Cerebellar nuclear complex (tissue), 1 donor: Measurements from ENCODE around the gene FCHSD2.
"Not testable (repeated sequence)": the region's sequence is repeated elsewhere in the genome, so short reads cannot be mapped to it uniquely, and the experiment has no call there.

ENCODE experiments used
- DNase-seq, 2 experiments: peaks; one replicate each; lab custom pipeline; 2025; lab: John Stamatoyannopoulos, UW

The FCHSD2 gene

DNA sequence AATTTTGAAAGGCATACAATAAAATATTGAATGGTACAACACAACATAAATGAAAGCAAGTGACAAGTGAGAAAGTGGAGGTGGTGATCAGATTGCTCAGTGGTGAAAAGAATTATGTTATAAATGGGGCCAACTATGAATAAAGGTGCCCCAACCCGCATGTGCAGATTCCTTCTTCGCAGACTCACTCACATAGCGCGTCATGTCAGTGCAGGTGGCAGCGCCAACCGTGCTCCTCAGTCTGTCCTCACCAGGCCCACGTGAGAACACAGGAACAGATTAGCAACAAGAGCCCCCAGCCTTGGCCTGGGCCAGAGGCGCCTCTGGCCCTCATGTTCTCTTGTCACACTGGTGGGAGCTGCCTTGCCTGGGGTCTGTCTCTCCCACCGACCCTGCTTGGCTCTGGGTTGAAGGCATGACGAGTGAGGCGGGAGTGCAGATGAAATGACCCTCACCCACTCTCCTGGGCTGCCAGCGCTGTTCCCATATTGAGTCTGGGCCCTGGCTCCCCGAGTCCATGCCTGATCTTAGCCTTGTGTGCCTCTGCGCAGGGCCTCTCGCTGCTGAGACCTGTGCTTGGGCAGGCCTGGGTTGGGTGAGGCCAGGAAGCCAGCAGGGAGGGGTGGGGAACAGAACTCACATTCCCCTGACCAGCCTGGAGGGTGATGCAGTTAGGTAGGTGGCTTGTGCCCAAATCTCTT lies 321.5 kb downstream of the FCHSD2 start:
- no peak for DNase-seq

DNA sequence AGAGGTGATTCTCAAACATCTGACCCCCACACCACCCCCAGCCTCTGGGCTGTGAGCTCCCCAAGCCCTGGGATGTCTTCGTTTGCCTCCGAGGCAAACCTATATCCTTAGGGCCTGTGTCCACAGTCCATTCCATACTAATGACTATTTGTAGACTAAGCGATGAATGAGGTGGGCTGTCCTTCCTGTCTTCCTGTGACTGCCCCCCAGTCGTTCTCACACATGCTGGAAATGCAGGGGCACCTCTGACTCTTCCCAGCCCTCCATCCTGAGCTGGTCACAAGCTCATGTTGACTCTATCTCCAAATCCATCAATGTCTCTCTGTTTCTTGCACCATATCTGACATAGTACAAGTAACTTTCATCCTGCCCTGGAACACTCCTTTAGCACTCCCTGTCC lies 323.1 kb downstream of the FCHSD2 start:
- no peak for DNase-seq

DNA sequence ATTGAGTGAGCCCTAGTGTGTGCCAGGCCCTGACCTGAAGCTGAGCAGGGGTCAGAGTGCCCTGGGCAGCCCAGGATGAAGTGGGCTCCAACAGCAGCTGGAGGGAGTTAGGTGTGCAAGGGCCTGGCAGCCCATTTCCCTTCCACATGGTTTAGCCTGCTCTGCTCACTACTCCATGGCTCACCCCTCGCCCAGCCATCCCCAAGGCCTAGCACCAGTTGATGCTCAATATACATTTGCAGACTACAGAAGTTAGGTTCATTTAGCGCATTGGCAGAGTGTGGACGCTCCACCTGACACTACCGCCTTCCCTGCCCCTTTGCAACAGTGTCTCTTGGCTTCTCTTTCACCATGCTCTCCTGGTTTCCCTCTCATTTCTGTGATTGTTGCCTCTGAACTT lies 324.2 kb downstream of the FCHSD2 start:
- DNase-seq: no peak

DNA sequence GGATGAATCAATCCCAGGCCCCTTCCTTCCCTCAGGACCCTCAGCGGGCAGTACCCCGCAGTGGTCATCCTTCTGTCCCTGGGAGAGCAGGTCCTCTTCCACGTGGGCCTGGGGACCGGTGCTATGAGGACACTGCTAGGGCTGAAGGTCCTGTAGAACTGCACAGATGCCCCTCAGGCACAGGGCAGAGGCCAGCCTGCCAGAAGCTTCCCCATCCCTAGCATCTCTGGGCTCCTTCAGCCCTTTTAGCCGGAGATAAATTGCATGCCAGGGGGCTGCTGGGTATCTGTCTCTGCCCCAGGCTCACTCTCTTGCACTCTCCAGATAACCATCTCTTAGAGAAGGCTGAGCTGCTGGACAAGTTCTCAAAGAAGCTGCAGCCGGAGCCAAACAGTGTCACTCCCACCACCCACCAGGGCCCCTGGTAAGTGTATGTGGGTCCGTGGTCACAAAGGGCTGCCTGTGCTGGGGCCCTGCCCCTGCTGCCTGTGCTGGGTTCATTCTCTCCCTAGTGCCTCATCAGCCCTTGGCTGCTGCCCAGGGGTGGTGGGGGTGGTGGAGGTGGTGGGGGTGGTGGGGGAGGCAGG lies 325.6 kb downstream of the FCHSD2 start:
- no peak for DNase-seq

DNA sequence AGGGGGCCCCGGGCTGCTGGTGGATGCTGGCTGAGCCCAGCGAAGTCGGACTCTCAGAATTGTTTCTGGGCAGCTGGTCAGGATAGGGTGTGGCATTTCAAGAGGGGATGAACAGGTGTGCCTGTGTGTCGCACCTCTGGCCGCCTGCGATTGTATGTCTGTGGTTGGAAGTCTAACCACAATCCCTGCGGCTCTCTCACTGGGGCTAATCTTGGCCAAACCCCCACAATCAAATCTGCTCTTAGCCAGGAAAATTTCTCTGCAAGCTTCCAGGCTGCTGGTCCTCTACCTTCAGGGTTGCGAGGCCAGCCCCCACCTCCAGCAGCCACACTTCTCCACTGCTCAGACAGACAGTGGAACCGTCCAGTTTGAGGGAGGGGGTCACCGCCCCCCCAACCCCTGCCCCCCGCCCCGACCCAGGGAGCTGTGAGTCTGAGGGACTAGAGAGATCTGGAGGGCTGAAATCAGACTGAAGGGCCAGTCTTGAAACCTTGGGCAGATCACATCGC lies 327.0 kb downstream of the FCHSD2 start:
- DNase-seq: no peak

DNA sequence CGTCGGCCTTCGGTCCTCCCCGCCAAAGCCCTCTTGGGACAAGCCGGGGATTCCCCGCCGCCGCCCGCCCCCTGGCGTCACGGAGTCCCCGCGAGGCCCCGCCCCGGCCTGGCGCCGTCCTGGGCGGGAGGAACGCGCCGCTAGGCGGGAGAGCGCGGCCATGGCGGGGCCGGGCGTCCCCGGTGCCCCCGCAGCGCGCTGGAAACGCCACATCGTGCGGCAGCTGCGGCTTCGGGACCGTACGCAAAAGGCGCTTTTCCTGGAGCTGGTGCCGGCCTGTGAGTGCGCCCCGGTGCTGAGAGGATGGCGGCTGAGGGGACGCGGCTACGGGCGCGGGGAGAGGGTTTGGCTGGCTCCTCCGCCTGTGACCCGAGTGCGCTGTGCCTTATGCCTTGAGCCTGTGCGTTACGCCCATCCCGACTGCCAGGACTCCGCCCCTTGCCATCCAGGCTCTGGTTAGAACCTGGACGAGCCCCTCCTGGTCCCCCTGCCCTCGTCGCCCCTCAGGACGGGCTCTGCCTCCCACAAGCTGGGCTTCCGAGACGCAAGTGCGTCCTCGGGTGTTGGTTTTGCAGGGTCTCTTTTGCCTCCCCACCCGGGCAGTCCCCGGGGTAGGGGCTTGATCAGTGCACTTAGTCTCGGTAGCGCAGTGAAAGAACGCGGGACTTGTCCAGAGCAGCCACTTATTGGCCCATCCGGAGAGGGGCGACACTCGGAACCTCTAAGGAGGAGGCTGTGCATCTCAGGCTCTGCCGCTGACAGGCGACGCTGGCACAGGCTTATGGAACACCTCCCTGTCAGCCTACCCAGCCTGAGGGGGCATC lies 327.6 kb downstream of the FCHSD2 start, which contains the start of gene ATG16L2:
Gene ATG16L2 (plus strand): TSS at position 126 of the 824 bp plus-strand sequence. CDS start 35 bp downstream, at position 161.
- DNase-seq: peak in 1 of 2 experiments; percentile 50

DNA sequence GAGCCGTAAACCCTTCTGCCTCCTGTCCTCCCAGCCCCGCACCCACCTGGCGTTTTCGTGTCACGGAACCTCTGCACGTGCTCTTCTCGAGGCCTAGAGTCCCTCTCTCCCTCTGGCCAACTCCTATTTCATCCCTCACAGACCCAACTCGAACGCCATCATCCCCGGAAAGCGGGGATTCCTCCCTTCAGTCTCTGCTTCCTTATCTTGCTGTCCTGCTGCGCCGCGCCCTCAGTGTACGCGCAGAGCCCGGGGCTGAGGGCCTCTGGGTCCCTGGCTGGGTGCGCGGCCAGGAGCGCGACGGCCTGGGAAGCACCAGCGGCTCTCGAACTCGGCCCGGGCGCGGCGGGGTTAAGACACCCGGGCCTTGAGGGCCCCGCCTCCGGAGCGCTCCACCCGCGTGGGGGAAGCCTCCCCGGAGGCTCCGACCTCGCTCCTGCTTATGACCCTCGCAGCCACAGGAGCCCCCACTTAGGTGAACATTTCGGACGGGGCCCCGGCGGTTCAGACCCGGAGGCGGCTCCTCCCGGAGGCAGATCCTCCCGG lies 328.3 kb downstream of the FCHSD2 start:
- no peak for DNase-seq

DNA sequence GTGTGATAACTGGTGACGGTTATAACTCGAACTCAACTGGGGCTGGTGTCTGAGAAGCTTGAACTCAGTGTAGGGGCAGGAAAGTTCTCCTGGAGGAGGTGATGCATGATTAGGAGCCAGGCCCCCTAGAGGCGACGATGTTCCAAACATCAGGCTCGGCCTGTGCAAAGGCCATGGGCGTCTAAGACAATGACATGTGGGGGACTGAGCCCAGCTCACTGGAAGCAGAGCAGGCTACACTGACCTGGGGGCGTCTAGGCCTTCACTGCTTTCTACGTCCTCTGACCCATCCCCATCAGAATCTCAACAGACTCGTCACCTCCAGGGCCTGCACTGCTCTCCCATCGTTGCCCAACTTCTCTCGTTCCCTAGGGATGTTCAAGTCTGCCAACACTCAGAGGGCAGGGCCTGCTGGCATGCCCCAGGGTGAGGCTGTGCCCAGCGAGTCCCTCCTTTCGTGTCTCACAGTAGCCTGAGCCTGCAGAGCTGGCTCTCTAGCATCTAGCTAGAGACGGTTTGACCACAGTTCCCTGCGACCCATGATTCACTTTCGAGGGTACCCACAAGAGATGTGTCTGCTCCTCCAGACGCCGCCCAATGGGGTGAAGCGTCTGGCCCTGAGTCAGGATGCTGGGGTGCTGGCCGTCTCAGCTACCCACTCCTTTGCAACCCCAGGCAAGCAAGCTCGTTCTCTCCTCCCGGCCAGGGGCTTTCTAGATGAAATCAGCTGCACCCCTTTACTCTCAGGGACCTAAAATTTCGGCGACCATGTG lies 329.0 kb downstream of the FCHSD2 start:
- DNase-seq: no peak

DNA sequence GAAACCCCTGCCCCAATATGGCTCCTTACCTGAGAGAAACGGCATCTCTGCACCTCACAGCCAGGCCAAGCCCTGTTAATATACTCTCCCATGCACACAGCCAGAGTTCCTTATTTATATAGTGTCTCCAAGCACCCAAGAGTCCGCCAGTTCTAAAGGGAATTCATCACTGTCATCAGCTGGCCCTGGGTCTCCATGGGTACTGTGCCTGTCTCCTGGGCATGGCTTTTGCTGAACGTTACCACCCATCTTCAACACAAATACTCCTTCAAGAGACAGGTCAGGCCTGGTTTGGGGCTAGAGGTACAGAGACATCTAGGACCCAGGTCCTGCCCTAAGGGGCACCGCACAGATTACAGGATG lies 329.5 kb downstream of the FCHSD2 start:
- no peak for DNase-seq

DNA sequence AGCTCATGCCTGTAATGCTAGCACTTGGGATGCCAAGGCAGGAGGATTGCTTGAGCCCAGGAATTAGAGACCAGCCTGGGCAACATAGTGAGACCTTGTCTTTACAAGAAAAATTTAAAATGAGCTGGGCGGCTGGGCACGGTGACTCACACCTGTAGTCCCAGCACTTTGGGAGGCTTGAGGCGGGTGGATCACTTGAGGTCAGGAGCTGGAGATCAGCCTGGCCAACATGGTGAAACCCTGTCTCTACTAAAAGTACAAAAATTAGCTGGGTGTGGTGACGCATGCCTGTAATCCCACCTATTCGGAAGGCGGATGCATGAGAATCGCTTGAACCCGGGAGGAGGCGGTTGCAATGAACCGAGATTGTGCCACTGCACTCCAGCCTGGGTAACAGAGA lies 330.4 kb downstream of the FCHSD2 start:
- DNase-seq: not testable (repeated sequence)

DNA sequence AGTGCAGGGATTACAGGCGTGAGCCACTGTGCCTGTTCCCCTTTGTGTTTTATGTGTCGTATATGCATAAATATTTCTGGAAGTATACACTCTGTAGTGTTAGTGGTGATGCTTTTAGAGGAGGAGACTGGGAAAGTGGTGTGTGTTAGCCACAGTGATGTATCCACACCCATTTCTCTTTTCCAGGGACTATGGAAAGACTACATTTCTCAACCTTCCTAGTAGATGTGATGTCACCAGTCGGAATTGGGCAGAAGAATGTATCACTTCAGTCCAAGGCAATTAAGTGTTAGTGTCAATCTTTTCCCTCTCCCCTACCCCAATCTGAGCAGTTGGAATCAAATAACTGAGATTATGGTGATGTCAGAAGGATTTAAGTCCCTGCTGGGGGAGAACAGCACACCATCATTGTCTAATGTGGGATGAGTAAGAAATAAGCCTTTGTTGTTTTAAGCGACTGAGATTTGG lies 333.8 kb downstream of the FCHSD2 start:
- DNase-seq: no peak

DNA sequence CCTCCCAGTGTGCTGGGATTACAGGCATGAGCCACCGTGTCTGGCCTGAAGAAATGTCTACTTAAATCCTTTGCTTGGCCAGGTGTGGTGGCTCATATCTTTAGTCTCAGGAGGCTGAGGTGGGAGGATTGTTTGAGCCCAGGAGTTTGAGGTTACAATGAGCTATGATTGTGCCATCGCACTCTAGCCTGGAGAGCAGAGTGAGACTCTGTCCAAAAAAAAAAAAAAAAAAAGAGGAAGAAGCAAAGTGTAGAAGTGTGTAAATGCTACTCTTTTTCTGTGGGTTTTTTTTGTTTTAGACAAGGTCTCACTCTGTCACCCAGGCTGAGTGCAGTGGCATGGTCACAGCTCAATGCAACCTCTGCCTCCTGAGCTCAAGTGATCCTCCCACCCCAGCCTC lies 334.3 kb downstream of the FCHSD2 start:
- no peak for DNase-seq

DNA sequence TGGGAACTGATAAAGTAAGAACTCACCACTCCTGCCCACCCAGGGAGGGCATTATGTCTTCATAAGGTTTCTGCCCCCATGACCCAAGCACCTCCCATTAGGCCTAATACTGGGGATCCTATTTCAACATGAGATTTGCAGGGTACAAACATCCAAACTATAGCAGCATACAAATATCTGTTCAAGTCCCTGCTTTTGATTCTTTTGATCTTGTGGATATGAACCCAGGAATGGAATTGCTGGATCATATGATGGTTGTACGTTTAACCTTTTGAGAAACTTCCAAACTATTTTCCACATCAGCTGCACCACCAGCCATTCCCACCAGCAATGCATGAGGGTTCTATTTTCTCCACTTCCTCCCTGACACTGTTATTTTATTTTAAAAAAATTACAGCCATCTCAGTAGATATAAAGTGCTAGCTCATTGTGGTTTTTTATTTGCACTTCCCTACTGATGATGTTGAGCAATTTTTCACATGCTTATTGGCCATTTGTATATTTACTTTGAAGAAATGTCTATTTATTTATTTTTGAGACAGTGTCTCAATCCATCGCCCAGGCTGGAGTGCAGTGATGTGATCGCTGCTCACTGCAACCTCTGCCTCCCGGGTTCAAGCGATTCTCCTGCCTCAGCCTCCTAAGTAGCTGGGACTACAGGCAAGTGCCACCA lies 335.0 kb downstream of the FCHSD2 start:
- DNase-seq: no peak

DNA sequence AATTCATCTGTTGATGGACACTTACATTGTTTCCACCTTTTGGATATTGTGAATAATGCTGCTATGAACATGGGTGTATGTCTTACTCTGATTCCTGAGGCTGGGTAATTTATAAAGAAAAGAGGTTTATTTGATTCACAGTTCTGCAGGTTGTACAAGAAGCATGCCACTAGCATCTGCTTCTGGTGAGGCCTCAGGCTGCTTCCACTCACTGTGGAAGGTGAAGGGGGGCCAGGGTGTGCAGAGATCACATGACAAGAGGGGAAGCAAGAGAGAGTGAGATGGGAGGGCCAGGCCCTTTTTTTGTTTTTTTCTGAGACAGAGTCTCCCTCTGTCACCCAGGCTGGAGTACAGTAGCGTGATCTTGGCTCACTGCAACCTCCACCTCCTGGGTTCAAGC lies 335.7 kb downstream of the FCHSD2 start:
- not testable (repeated sequence) for DNase-seq

DNA sequence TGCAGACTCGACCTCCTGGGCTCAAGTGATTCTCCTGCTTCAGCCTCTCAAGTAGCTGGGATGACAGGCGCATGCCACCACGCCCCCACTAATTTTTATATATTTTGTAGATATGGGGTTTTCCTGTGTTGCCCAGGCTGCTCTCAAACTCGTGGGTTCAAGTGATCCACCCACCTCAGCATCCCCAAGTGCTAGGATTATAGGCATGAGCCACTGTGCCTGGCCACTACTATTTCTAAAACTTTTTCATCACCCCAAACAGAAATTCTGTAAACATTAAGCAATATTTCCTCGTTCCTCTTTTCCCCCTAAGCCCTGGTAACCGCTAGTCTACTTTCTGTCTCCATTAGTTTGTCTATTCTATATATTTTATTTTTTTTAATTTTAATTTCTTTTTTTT lies 336.9 kb downstream of the FCHSD2 start:
- DNase-seq: no peak

DNA sequence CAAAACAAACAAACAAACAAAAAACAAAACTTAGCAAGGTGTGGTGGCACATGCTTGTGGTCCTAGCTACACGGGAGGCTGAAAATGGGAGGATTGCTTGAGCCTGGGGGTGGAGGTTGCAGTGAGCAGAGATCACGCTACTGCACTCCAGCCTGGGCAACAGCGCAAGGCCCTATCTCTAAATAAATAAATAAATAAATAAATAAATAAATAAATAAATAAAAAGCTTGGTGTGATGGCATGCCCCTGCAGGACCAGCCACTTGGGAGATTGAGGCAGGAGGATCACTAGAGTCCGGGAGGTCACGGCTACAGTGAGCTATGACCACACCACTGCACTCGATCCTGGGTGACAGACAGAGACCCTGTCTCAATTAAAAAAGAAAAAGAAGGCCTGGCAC lies 339.3 kb downstream of the FCHSD2 start:
- no peak for DNase-seq

DNA sequence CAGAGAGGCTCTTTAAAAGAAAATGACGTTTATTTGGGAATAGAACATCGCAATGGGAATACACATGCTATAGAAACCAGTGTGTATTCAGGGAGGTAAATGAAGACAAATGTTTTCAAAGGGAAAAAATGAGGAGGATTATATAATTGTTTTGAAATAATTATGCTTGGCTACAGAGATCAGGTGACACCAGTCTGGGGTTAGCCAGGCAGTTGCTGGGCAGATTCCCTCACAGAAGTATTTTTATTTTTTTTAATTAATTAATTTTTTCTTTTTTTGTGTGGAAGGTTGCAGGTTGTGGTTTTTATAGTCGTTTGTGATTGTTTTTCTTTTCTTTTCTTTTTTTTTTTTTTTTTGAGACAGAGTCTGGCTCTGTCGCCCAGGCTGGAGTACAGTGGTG lies 342.7 kb downstream of the FCHSD2 start:
- no peak for DNase-seq

DNA sequence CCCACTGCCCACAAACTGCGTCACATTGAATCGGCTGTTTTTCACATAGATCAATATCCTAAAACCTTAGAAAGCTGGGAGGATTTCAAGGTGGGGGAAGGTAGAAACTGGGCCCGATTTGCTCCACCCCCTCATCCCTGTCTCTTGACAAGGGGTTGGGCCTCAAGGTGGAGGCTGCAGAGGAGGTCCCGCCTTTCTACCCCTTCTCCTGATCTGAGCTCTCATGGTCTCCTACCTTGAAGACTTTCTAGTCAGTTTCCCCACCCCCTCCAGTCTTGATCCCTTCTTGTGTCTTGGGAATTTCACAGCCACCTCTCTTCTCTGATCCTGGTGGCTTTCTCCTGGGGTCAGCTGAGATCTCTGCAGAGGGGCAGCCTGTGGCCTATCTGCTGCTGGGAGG lies 343.8 kb downstream of the FCHSD2 start:
- no peak for DNase-seq

DNA sequence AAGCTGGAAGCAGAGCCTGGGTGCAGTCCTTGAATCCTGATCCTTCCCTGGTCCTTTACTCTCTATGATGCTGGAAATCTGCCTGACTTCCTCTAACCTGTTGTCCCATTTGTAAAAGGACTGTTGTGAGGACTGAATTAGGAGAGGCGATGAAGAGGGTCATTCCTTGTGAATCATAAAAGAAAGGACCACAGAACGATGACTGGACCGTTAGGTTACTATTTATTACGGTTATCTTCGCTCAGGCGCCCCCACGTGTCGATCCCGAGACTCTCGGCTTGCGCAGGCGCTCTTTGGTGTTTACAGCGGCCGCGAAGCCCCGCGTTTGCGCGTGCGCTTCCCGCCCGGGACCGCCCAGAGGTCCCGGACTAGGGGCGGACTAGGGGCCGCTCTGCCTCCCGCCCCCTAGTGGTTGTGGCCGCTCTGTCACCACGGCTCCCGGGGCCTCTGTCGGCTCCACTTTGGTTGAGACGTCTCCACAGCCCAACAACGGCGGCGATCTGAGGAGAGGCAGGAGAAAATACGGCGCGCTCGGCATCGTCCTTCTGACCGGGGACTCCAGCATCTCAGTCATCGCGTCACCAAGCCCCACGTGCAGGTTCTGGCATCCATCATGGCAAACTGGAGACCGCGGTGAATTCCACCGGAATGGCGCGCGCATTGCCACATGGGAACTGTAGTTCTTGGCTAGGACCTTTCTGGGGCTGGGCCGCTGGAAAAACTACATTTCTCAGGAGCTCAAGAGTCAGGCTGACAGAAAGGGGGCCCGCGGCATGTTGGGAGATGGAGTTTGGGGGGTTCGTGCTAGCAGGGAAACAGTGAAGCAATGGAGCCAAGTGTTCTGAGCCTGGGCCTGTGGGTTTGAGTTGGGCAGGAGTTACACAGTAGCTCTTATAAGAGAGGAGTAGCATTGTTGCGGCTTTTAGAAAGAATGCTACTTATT lies 348.4 kb downstream of the FCHSD2 start, which contains the start of gene STARD10:
Gene STARD10 (minus strand): TSS at position 623 of the 943 bp plus-strand sequence. CDS start 12,866 bp downstream, outside the sequence.
- peak; percentile 81 to 93 for DNase-seq

DNA sequence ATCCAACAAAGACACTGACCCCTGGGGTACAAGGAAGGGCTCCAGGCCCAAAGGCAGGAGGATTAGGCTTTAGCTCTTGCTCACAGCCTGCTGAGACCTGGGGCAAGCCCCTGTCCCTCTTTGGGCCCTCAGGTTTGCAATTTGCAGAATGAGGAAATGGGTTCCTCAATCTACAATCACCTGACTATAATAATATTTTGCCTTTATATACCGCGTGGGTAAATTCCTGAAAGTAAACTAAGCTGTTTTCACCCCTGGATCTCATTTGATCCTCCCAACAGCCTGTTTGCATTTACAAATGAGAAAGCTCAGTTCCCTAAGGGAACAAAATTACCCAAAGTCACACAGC lies 349.1 kb downstream of the FCHSD2 start:
- DNase-seq: no peak
